Caco-2 (cell line): ENCODE measurements around the gene PVALB. TPM values are rescaled to one million over a fixed set of nuclear protein-coding genes. Genes with fewer than 3 reads are reported as not detected.
"Not testable (repeated sequence)": the region's sequence is repeated elsewhere in the genome, so short reads cannot be mapped to it uniquely, and the experiment has no call there.

ENCODE experiments used
- BruUV-seq: library from RNA; stranded (reverse); fragments of 400-500 nt; replicated peaks from 2 replicates; lab custom pipeline; 2021; lab: Mats Ljungman, UMichigan
- CTCF ChIA-PET: fragments of 300-600 bp; sonication (Branson Sonifier 250); formaldehyde crosslinking; loops from one replicate; lab custom pipeline; 2022; ENCODE audit warnings: antibody characterized with exemption; lab: Charles Lee
- POLR2A ChIA-PET: fragments of 300-600 bp; sonication (Branson Sonifier 250); formaldehyde crosslinking; loops from one replicate; lab custom pipeline; 2022; ENCODE audit warnings: antibody characterized with exemption; lab: Charles Lee
- DNase-seq, 2 experiments: peaks; one replicate each; pipeline versions ENCODE4 v3.0.0 to v3.0.0-alpha.2; 2020 to 2022
- H3K27me3 ChIP-seq: replicated peaks from 2 replicates; pipeline ENCODE4 v1.6.0; 2011; ENCODE audit warnings: low read length; ENCODE audit not compliant: control insufficient read depth, insufficient read depth
- H3K36me3 ChIP-seq: 2 replicates; pipeline ENCODE4 v1.5.1; 2011; ENCODE audit warnings: low read length; ENCODE audit not compliant: control insufficient read depth, insufficient read depth
- H3K4me1 ChIP-seq: fragments of 250-450 bp; sonication (Bioruptor Pico); 2 replicates; pipeline ENCODE4 v1.5.1; 2020; ENCODE audit warnings: mild to moderate bottlenecking
- H3K4me3 ChIP-seq: 2 replicates; pipeline ENCODE4 v1.5.1; 2011; ENCODE audit warnings: low read depth, mild to moderate bottlenecking, control low read depth, low read length
- H3K9me3 ChIP-seq: fragments of 250-450 bp; sonication (Bioruptor Pico); 2 replicates; pipeline ENCODE4 v1.5.1; 2020; ENCODE audit warnings: mild to moderate bottlenecking, moderate library complexity
- H3K27ac Mint-ChIP-seq: one replicate; pipeline ENCODE4 v1.8.0; 2022; ENCODE audit warnings: mixed read lengths; ENCODE audit not compliant: unreplicated experiment
- H3K27me3 Mint-ChIP-seq: one replicate; pipeline ENCODE4 v1.8.0; 2022; ENCODE audit warnings: mixed read lengths; ENCODE audit not compliant: insufficient read depth, unreplicated experiment
- H3K36me3 Mint-ChIP-seq: one replicate; pipeline ENCODE4 v1.8.0; 2022; ENCODE audit warnings: mild to moderate bottlenecking, mixed read lengths; ENCODE audit not compliant: insufficient read depth, unreplicated experiment
- H3K4me1 Mint-ChIP-seq: one replicate; pipeline ENCODE4 v1.8.0; 2022; ENCODE audit warnings: low read depth, mixed read lengths; ENCODE audit not compliant: unreplicated experiment
- H3K4me3 Mint-ChIP-seq: one replicate; pipeline ENCODE4 v1.8.0; 2022; ENCODE audit warnings: mild to moderate bottlenecking, moderate library complexity, mixed read lengths; ENCODE audit not compliant: unreplicated experiment
- H3K9me3 Mint-ChIP-seq: one replicate; pipeline ENCODE4 v1.8.0; 2022; ENCODE audit warnings: mixed read lengths; ENCODE audit not compliant: unreplicated experiment
- intact Hi-C: fragments of 100-400 bp; cut with micrococcal nuclease; formaldehyde crosslinking; loops from one replicate; pipeline ENCODE4 v1.10.0; 2022; ENCODE audit not compliant: unreplicated experiment
- total RNA-seq: library from RNA; stranded (reverse); gene quantifications from 2 replicates; pipeline ENCODE4 v1.2.3, GENCODE V29; 2022
- TF ChIP-seq, protein P1 (sequence below), 2 experiments: fragments of 200-600 bp in 1 of 2; IDR thresholded peaks; 1 replicate in 1 of 2; 2 replicates in 1 of 2; pipeline versions ENCODE4 v1.5.1 to v1.8.0; 2011 to 2022; ENCODE audit warnings: antibody characterized with exemption in 1 of 2, control low read depth in 1 of 2, inconsistent platforms in 1 of 2, low read depth in 1 of 2, low read length in 1 of 2, mild to moderate bottlenecking in 1 of 2, moderate library complexity in 1 of 2; ENCODE audit not compliant: insufficient read depth in 1 of 2, severe bottlenecking in 1 of 2, unreplicated experiment in 1 of 2

The PVALB gene
- total RNA-seq, 1 experiment from 2014 or later, result not detected

DNA sequence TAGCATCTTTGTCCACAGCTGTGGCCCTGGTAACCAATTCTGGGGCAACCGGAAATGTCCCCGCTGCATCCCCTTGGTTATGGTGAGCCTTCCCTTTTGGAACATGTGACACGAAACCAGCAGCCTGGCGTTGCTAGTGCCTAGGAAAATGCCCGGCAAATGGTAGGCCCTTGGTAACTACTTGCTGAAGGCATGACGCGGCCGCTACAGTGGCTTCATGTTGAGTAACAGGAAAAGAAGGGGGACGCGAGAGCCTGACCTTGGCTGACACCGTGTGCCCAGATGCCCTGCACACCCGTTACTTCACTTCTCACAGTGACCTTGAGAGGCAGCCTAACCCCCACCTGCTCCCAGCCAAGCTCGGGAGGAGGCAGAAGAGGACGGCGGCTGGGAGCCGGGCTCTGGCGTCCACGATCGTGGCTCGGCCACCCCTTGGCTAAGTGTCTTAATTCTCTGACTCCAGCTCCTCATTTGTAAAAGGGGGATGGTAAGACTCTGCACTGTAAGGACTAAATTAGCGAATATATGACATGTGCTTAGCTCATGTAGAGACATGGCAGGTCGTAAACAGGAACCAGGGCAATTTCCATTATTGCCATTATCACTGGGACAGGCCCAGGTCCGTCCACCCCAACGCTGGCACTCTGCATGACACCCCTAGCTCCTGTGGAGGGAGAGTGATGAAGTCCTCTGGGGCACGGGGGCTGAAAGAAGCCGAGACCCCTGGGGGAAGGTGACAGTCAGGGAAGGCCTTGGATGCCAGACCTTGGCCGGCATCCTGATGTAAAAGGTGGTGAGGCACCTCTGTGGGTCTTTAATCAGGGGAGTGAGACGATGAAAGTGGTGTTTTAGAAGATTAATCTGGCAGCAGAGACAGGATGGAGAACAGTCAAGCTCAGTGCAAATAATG, 59.8 kb downstream of the PVALB start:
- ChIA-PET POLR2A (no interaction called here), CTCF (interaction anchor here (0.6 to 1.0 kb wide), 2 partner anchors 19 to 86 kb away, joined by 3 read pairs; partner anchors contain the start of gene IFT27)
- peaks cover 26% of the 10 kb centered on the region for H3K27me3 Mint-ChIP-seq
- no peak overlapping the region for H3K4me3 ChIP-seq
- no peaks in the 10 kb centered on the region; the same call in 1 of the 2 replicates for H3K27me3 ChIP-seq
- no peak overlapping the region for H3K4me3 Mint-ChIP-seq
- TF ChIP-seq, protein P1, sequence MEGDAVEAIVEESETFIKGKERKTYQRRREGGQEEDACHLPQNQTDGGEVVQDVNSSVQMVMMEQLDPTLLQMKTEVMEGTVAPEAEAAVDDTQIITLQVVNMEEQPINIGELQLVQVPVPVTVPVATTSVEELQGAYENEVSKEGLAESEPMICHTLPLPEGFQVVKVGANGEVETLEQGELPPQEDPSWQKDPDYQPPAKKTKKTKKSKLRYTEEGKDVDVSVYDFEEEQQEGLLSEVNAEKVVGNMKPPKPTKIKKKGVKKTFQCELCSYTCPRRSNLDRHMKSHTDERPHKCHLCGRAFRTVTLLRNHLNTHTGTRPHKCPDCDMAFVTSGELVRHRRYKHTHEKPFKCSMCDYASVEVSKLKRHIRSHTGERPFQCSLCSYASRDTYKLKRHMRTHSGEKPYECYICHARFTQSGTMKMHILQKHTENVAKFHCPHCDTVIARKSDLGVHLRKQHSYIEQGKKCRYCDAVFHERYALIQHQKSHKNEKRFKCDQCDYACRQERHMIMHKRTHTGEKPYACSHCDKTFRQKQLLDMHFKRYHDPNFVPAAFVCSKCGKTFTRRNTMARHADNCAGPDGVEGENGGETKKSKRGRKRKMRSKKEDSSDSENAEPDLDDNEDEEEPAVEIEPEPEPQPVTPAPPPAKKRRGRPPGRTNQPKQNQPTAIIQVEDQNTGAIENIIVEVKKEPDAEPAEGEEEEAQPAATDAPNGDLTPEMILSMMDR (IDR thresholded peaks at IDR 0.05; ENCODE audit: insufficient read depth in 1 of 2, low read depth in 1 of 2, low read length in 1 of 2, severe bottlenecking in 1 of 2, unreplicated experiment in 1 of 2), result no peak
- no peak overlapping the region for H3K27ac Mint-ChIP-seq
- no TSS peak for BruUV-seq
- DNase-seq, result no peak
- H3K4me1 Mint-ChIP-seq, result peaks cover 6% of the 10 kb centered on the region
- H3K36me3 ChIP-seq, result no peaks in the 10 kb centered on the region
- H3K4me1 ChIP-seq, result no peaks in the 10 kb centered on the region
- no peaks in the 10 kb centered on the region for H3K9me3 Mint-ChIP-seq
- H3K9me3 ChIP-seq, result no peaks in the 10 kb centered on the region
- H3K36me3 Mint-ChIP-seq, result no peaks in the 10 kb centered on the region
- intact Hi-C loops, result no loop called here

DNA sequence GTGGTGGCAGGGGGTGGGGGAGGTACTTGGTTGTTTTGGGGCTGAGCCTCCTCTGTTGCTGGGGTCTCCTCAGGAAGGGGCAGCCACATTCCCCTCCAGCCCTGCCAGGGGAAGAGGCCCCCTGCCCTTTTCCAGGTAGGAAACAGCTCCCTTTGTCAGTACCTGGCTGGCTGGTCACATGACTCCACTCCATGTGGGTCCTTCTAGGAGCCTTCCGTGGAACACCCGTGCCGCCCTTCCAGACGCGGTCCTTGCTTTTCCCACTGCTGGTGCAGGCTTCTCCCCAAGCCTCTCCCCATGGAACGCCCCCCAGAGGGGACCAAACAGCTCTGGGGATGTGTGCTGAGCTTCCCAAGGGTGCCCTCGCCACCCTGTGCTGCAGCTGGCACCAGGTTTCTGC, 60.8 kb downstream of the PVALB start:
- Mint-ChIP-seq H3K27ac (no peak overlapping the region), H3K27me3 (peaks cover 26% of the 10 kb centered on the region), H3K9me3 (no peaks in the 10 kb centered on the region), H3K4me1 (peaks cover 6% of the 10 kb centered on the region), H3K4me3 (no peak overlapping the region), H3K36me3 (no peaks in the 10 kb centered on the region)
- BruUV-seq, result no TSS peak
- H3K36me3 ChIP-seq, result no peaks in the 10 kb centered on the region
- H3K4me1 ChIP-seq, result no peaks in the 10 kb centered on the region
- H3K27me3 ChIP-seq, result no peaks in the 10 kb centered on the region; the same call in 1 of the 2 replicates
- ChIA-PET CTCF (no interaction called here), POLR2A (no interaction called here)
- no peak for DNase-seq
- H3K9me3 ChIP-seq, result no peaks in the 10 kb centered on the region
- intact Hi-C loops, result no loop called here
- H3K4me3 ChIP-seq, result no peak overlapping the region
- TF ChIP-seq, protein P1 (IDR thresholded peaks at IDR 0.05; ENCODE audit: insufficient read depth in 1 of 2, low read depth in 1 of 2, low read length in 1 of 2, severe bottlenecking in 1 of 2, unreplicated experiment in 1 of 2), result no peak

DNA sequence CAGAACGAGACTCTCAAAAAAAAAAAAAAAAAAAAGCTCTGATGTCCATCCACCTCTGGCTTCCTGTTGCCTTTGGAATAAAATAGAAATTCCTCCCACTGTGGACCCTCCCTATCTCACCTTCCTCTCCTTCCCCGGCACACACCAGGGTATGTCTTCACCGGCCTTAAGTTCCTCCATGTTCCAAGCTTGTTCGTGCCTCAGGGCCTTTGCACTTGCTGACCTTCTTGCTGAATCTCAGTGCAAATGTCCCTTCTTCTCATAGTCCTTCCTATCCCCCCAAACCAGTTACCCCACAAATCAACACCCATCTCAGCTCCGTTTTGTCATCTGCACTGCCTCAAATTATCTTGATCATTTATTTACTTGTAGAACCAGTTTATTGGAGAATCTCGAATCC, 61.5 kb downstream of the PVALB start:
- no peak for DNase-seq
- TF ChIP-seq, protein P1 (IDR thresholded peaks at IDR 0.05; ENCODE audit: insufficient read depth in 1 of 2, low read depth in 1 of 2, low read length in 1 of 2, severe bottlenecking in 1 of 2, unreplicated experiment in 1 of 2), result no peak
- no peaks in the 10 kb centered on the region; the same call in 1 of the 2 replicates for H3K27me3 ChIP-seq
- H3K36me3 ChIP-seq, result no peaks in the 10 kb centered on the region
- H3K4me1 ChIP-seq, result no peaks in the 10 kb centered on the region
- peaks cover 26% of the 10 kb centered on the region for H3K27me3 Mint-ChIP-seq
- no peaks in the 10 kb centered on the region for H3K36me3 Mint-ChIP-seq
- H3K27ac Mint-ChIP-seq, result no peak overlapping the region
- no peak overlapping the region for H3K4me3 ChIP-seq
- POLR2A ChIA-PET, result no interaction called here
- H3K4me3 Mint-ChIP-seq, result no peak overlapping the region
- no peaks in the 10 kb centered on the region for H3K9me3 ChIP-seq
- CTCF ChIA-PET, result no interaction called here
- H3K4me1 Mint-ChIP-seq, result peaks cover 6% of the 10 kb centered on the region
- BruUV-seq, result no TSS peak
- no peaks in the 10 kb centered on the region for H3K9me3 Mint-ChIP-seq
- intact Hi-C loops, result no loop called here

DNA sequence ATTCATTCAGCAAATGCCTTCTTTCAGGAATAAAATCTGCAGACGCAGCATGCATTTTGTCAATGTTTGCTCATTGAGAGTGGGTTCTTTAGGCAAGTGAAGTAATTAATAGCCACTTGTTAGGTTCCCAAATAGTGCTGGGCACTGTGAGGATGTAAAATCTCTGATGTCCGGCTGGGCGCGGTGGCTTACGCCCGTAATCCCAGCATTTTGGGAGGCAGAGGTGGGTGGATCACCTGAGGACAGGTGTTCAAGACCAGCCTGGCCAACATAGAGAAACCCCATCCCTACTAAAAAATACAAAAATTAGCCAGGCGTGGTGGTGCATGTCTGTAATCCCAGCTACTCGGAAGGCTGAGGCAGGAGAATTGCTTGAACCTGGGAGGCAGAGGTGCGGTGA, 62.0 kb downstream of the PVALB start:
- H3K27me3 Mint-ChIP-seq, result peaks cover 24% of the 10 kb centered on the region
- H3K4me3 ChIP-seq, H3K36me3 ChIP-seq, H3K4me1 ChIP-seq, intact Hi-C loops, H3K36me3 Mint-ChIP-seq, CTCF ChIA-PET, POLR2A ChIA-PET, H3K9me3 Mint-ChIP-seq, H3K27me3 ChIP-seq, DNase-seq, BruUV-seq, H3K4me1 Mint-ChIP-seq, H3K9me3 ChIP-seq, H3K27ac Mint-ChIP-seq, H3K4me3 Mint-ChIP-seq: not testable (repeated sequence)
